HEK293 (cell line): ENCODE data around the gene SUPT4H1.

Source experiments
- CTCF ChIP-seq: fragments of 450-650 bp; formaldehyde crosslinking; IDR thresholded peaks from 2 replicates; pipeline ENCODE4 v1.5.1; 2016; ENCODE audit warnings: missing biosample characterization, missing genetic modification characterization
- PRDM10 ChIP-seq: fragments of 450-650 bp; formaldehyde crosslinking; IDR thresholded peaks from 2 replicates; pipeline ENCODE4 v1.5.1; 2016; ENCODE audit warnings: missing biosample characterization, missing genetic modification characterization
- YY1 ChIP-seq: fragments of 450-650 bp; formaldehyde crosslinking; IDR thresholded peaks from 2 replicates; pipeline ENCODE4 v1.5.1; 2018; ENCODE audit warnings: missing biosample characterization, missing genetic modification characterization
- ZNF404 ChIP-seq: fragments of 450-650 bp; formaldehyde crosslinking; IDR thresholded peaks from 2 replicates; pipeline ENCODE4 v1.5.1; 2017; ENCODE audit warnings: missing biosample characterization, missing genetic modification characterization
- ZNF660 ChIP-seq: fragments of 450-650 bp; IDR thresholded peaks from 2 replicates; pipeline ENCODE4 v1.5.1; 2018; ENCODE audit warnings: missing biosample characterization, mild to moderate bottlenecking, missing genetic modification characterization

GRCh38 chr17:58307468-58308172 is 44.4 kb downstream of the SUPT4H1 start:
- no peak for TF ChIP-seq ZNF404 (tag by site-specific recombination)
- no peak for TF ChIP-seq PRDM10 (tag by site-specific recombination)
- TF ChIP-seq ZNF660 = no peak
- TF ChIP-seq YY1 (tag by site-specific recombination) = no peak
- no peak for TF ChIP-seq CTCF (tag by site-specific recombination)
